Measurements from ENCODE around the gene DIPK1C.

The DIPK1C gene

DNA sequence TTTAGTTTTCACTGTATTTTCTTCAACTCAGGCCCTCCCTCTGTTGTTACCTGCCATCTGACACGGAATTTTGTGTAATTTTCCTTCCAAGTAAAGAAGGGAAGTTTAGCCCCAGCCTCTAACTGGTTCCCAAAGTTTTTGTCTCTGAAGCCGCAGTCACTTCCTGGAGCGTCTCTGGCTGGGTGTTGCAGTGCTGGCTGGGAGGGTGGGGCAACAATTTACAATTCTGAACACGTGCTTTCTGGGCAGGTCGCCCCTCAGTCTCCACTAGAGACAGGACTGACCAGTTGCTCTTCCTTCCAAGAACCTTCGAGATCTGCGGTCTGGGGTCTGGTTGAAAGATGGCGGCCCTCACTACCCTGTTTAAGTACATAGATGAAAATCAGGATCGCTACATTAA lies 42.5 kb upstream of the DIPK1C start:
- H3K4me3 ChIP-seq (ENCODE audit: insufficient read depth, low read length, poor library complexity, severe bottlenecking) = peak overlapping the region; percentile 74
- H3K36me3 ChIP-seq (ENCODE audit: low read length) = peaks cover 20% of the 10 kb centered on the region
- TF ChIP-seq EZH2phosphoT487 (conservative IDR thresholded peaks at IDR 0.05; ENCODE audit: low read length) = no peak
- TF ChIP-seq, protein P1, sequence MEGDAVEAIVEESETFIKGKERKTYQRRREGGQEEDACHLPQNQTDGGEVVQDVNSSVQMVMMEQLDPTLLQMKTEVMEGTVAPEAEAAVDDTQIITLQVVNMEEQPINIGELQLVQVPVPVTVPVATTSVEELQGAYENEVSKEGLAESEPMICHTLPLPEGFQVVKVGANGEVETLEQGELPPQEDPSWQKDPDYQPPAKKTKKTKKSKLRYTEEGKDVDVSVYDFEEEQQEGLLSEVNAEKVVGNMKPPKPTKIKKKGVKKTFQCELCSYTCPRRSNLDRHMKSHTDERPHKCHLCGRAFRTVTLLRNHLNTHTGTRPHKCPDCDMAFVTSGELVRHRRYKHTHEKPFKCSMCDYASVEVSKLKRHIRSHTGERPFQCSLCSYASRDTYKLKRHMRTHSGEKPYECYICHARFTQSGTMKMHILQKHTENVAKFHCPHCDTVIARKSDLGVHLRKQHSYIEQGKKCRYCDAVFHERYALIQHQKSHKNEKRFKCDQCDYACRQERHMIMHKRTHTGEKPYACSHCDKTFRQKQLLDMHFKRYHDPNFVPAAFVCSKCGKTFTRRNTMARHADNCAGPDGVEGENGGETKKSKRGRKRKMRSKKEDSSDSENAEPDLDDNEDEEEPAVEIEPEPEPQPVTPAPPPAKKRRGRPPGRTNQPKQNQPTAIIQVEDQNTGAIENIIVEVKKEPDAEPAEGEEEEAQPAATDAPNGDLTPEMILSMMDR (IDR thresholded peaks at IDR 0.05; ENCODE audit: insufficient read depth, low read length, poor library complexity, severe bottlenecking) = no peak
- H3K79me2 ChIP-seq (ENCODE audit: insufficient read depth, low read length) = peaks cover 49% of the 10 kb centered on the region
- peak overlapping the region; percentile 62 for H3K9ac ChIP-seq (ENCODE audit: low read length)
- peak overlapping the region; percentile 83 for H3K27ac ChIP-seq (ENCODE audit: low read depth, low read length)
- peak overlapping the region; percentile 99 for H3K4me2 ChIP-seq (ENCODE audit: low read depth, low read length, poor library complexity, severe bottlenecking)
- peaks cover 33% of the 10 kb centered on the region for H3F3A ChIP-seq (ENCODE audit: insufficient read depth)
- peak overlapping the region; percentile 28 for H2AFZ ChIP-seq (ENCODE audit: low read depth, low read length, severe bottlenecking)
- H4K20me1 ChIP-seq (ENCODE audit: low read depth, low read length) = 0 out of 2 replicates have a peak, but pooled peaks cover under 1% of the 10 kb centered on the region
- no peaks in the 10 kb centered on the region for H3K27me3 ChIP-seq (ENCODE audit: low read length)
- no peaks in the 10 kb centered on the region for H3K9me3 ChIP-seq (ENCODE audit: insufficient read depth, low read length)
- no peaks in the 10 kb centered on the region for H3K9me2 ChIP-seq (replicated peaks; ENCODE audit: insufficient read depth, low read length)

DNA sequence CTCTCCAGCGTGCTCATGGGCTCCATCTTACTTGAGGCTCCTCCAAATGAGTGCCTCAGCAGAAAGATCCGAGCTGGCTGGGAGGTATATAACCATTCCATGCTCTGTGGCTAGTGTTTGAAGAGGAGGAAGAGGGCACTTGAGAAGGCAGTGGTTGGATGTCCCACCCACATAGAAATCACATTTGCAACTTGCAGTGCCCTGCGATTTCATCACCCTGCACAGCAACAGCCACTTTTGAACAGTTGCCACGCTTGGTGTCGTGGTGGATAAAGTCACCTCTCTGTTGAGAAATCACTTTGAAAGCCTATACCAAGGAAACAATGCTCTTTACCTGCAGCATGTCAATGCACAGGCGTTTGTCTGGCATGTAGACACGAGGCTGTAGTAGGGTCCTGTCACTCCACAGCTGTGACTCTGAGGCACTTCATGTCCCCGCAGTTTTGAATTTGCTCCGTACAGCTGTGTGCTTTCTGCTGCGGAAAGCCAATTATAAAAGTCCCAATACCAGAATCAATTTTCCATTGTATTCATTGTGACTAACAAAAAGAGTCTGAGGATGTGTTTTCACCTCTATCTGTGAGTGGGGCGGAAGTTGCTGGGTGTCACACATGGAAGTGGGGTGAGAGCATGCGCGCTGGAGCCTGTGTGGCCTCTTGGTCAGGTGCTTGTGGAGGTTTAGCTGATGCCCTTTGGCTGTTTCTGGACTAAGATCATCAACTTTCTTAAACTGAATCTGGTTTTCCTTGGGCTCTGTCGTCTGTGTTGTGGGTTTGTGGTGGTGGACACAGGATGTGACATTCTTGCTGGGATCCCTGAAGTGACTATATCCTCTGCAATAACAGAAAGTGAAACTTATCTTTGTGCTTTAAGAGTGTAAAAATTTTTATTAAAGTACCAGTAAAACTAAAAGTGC lies 41.9 kb upstream of the DIPK1C start:
- peaks cover 49% of the 10 kb centered on the region for H3K79me2 ChIP-seq (ENCODE audit: insufficient read depth, low read length)
- no peaks in the 10 kb centered on the region for H3K9me2 ChIP-seq (replicated peaks; ENCODE audit: insufficient read depth, low read length)
- peak overlapping the region; percentile 28 for H2AFZ ChIP-seq (ENCODE audit: low read depth, low read length, severe bottlenecking)
- H3F3A ChIP-seq (ENCODE audit: insufficient read depth) = peaks cover 38% of the 10 kb centered on the region
- peak overlapping the region; percentile 99 for H3K4me2 ChIP-seq (ENCODE audit: low read depth, low read length, poor library complexity, severe bottlenecking)
- no peaks in the 10 kb centered on the region for H3K9me3 ChIP-seq (ENCODE audit: insufficient read depth, low read length)
- peak overlapping the region; percentile 83 for H3K27ac ChIP-seq (ENCODE audit: low read depth, low read length)
- peaks cover 19% of the 10 kb centered on the region for H3K36me3 ChIP-seq (ENCODE audit: low read length)
- no peaks in the 10 kb centered on the region for H4K20me1 ChIP-seq (ENCODE audit: low read depth, low read length)
- no peak for TF ChIP-seq EZH2phosphoT487 (conservative IDR thresholded peaks at IDR 0.05; ENCODE audit: low read length)
- TF ChIP-seq, protein P1 (IDR thresholded peaks at IDR 0.05; ENCODE audit: insufficient read depth, low read length, poor library complexity, severe bottlenecking) = no peak
- no peaks in the 10 kb centered on the region for H3K27me3 ChIP-seq (ENCODE audit: low read length)
- peak overlapping the region; percentile 62 for H3K9ac ChIP-seq (ENCODE audit: low read length)
- peak overlapping the region; percentile 74 for H3K4me3 ChIP-seq (ENCODE audit: insufficient read depth, low read length, poor library complexity, severe bottlenecking)

DNA sequence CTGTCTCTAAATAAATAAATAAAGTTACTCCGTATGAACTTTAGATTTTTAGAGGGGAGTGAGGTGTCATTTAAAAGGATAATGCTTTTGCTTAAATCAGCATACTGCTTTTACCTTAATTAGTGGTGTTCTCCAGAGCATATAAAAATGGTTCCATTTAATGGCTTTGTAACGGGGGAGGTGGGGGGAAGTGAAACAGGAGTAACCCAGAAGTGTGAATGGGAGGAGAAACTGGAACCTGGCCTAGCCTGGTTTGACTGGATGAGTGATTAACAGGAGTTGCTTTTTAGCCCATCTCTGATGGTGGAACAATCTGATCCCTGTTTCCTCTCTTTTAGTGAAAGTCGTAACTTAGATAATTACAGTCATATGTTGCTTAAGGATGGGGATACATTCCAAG lies 40.7 kb upstream of the DIPK1C start:
- Histone ChIP-seq H4K20me1 (ENCODE audit: low read depth, low read length) (no peaks in the 10 kb centered on the region), H3K27ac (ENCODE audit: low read depth, low read length) (peak overlapping the region; percentile 83), H2AFZ (ENCODE audit: low read depth, low read length, severe bottlenecking) (no peak overlapping the region), H3K4me2 (ENCODE audit: low read depth, low read length, poor library complexity, severe bottlenecking) (peak overlapping the region; percentile 99), H3K27me3 (ENCODE audit: low read length) (no peaks in the 10 kb centered on the region), H3K9ac (ENCODE audit: low read length) (no peak overlapping the region), H3K4me3 (ENCODE audit: insufficient read depth, low read length, poor library complexity, severe bottlenecking) (peak overlapping the region; percentile 74), H3F3A (ENCODE audit: insufficient read depth) (peaks cover 38% of the 10 kb centered on the region), H3K9me3 (ENCODE audit: insufficient read depth, low read length) (no peaks in the 10 kb centered on the region), H3K36me3 (ENCODE audit: low read length) (peaks cover 12% of the 10 kb centered on the region), H3K79me2 (ENCODE audit: insufficient read depth, low read length) (peaks cover 49% of the 10 kb centered on the region), H3K9me2 (replicated peaks; ENCODE audit: insufficient read depth, low read length) (no peaks in the 10 kb centered on the region)
- TF ChIP-seq, protein P1 (IDR thresholded peaks at IDR 0.05; ENCODE audit: insufficient read depth, low read length, poor library complexity, severe bottlenecking) = no peak
- no peak for TF ChIP-seq EZH2phosphoT487 (conservative IDR thresholded peaks at IDR 0.05; ENCODE audit: low read length)

Measured in SU-DHL-6 (cell line).